ENCODE data around the gene THNSL1. TPM values are rescaled to one million over a fixed set of nuclear protein-coding genes. Genes with fewer than 3 reads are reported as not detected.

Gene THNSL1
- total RNA-seq, 2 experiments from 2014 or later = 5.5 to 8.3 TPM

DNA sequence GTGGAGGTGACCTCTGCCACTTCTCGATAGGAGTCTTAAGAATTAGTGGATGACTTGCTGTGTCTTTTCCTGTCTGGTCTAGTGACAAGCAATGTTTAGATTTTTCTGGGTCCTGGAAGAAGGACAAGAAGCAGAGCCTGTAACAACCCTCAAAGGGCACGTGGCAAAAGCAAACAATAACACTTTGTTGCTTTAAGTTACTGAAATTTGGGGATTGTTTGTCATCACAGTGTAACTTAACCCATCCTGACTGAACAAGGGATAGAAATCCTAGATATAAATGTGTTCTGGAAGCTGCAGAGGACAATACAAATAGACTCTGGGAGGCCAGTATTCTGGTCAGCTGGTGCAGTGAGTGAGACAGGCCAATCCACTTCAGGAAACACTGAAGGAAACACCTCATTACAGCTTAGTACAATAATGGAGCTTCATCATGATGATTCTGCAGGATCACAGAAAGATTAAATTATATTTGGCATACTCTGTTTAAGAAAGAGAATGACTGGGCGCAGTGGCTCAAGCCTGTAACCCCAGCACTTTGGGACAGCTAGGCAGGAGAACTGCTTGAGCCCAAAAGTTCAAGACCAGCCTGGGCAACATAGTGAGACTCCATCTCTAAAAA, 23.8 kb upstream of the THNSL1 start:
- Histone ChIP-seq H3K27ac (ENCODE audit: low read depth, low read length, poor library complexity, severe bottlenecking) (no peak overlapping the region), H3K36me3 (ENCODE audit: insufficient read depth, low read length) (no peaks in the 10 kb centered on the region), H3K4me2 (ENCODE audit: low read length) (no peak overlapping the region), H4K20me1 (ENCODE audit: insufficient read depth, low read length) (no peaks in the 10 kb centered on the region), H3K4me1 (ENCODE audit: insufficient read depth, low read length, poor library complexity, severe bottlenecking) (no peaks in the 10 kb centered on the region), H3K9me3 (ENCODE audit: low read length) (no peaks in the 10 kb centered on the region), H2AFZ (ENCODE audit: low read length) (no peak overlapping the region), H3K4me3 (ENCODE audit: low read depth, low read length, poor library complexity, severe bottlenecking) (no peak overlapping the region), H3K79me2 (ENCODE audit: insufficient read depth, low read depth, low read length) (no peaks in the 10 kb centered on the region), H3K9me2 (ENCODE audit: insufficient read depth, low read length) (no peaks in the 10 kb centered on the region)
- CTCF ChIA-PET (ENCODE audit: unreplicated experiment) = no interaction called here
- DNase-seq (ENCODE audit: low spot score) = no peak
- POLR2A ChIA-PET = interaction anchor here (0.6 kb wide), 1 partner anchor 19 kb away, joined by 3 read pairs; no protein-coding TSS in a partner anchor
- intact Hi-C loops (cut with micrococcal nuclease; ENCODE audit: unreplicated experiment) = no loop called here
- TF ChIP-seq, protein P1, sequence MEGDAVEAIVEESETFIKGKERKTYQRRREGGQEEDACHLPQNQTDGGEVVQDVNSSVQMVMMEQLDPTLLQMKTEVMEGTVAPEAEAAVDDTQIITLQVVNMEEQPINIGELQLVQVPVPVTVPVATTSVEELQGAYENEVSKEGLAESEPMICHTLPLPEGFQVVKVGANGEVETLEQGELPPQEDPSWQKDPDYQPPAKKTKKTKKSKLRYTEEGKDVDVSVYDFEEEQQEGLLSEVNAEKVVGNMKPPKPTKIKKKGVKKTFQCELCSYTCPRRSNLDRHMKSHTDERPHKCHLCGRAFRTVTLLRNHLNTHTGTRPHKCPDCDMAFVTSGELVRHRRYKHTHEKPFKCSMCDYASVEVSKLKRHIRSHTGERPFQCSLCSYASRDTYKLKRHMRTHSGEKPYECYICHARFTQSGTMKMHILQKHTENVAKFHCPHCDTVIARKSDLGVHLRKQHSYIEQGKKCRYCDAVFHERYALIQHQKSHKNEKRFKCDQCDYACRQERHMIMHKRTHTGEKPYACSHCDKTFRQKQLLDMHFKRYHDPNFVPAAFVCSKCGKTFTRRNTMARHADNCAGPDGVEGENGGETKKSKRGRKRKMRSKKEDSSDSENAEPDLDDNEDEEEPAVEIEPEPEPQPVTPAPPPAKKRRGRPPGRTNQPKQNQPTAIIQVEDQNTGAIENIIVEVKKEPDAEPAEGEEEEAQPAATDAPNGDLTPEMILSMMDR (conservative IDR thresholded peaks at IDR 0.05; ENCODE audit: low read length) = no peak
- no peak for TF ChIP-seq EZH2phosphoT487 (IDR thresholded peaks at IDR 0.05; ENCODE audit: borderline replicate concordance, low read depth, low read length)
- no TSS peak for BruUV-seq (replicated peaks)

DNA sequence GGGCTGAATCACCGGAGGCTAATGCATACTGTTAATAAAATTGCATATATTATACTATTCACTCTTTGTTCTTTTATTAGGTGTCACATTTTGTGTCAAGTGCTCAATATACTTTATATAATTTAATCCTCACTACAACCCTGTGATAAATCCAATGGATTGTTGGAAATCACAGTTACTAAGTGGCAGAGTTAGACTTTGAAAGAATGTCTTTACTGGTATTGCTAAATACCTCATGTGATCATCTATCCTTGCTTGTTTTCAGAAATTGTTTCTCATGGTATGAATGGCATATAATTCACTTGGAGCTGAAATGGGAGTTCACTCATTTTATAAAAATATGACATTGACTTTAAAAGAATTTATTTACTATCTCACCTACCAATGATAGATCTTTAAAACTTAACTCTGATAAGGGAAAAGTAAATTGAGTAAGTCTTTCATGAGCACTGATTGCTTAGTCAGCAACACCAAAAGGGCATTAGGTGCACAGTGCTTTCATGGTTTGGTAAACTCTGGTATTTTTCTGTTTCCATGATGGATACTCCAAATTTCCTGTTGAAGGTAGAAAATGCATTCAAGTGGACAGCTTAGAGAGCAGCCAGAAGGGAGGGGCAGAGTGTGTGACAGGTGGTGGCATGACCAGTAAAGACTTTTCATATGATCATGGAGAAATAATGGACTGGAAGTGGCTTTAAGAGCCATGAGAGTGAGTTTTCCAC, 23.0 kb upstream of the THNSL1 start:
- Histone ChIP-seq H3K36me3 (ENCODE audit: insufficient read depth, low read length) (no peaks in the 10 kb centered on the region), H2AFZ (ENCODE audit: low read length) (no peak overlapping the region), H3K9me2 (ENCODE audit: insufficient read depth, low read length) (no peaks in the 10 kb centered on the region), H3K4me3 (ENCODE audit: low read depth, low read length, poor library complexity, severe bottlenecking) (no peak overlapping the region), H3K4me1 (ENCODE audit: insufficient read depth, low read length, poor library complexity, severe bottlenecking) (no peaks in the 10 kb centered on the region), H3K79me2 (ENCODE audit: insufficient read depth, low read depth, low read length) (no peaks in the 10 kb centered on the region), H3K4me2 (ENCODE audit: low read length) (no peak overlapping the region), H3K27ac (ENCODE audit: low read depth, low read length, poor library complexity, severe bottlenecking) (no peak overlapping the region), H3K9me3 (ENCODE audit: low read length) (no peaks in the 10 kb centered on the region), H4K20me1 (ENCODE audit: insufficient read depth, low read length) (no peaks in the 10 kb centered on the region)
- TF ChIP-seq EZH2phosphoT487 (IDR thresholded peaks at IDR 0.05; ENCODE audit: borderline replicate concordance, low read depth, low read length) = no peak
- TF ChIP-seq, protein P1 (conservative IDR thresholded peaks at IDR 0.05; ENCODE audit: low read length) = no peak
- POLR2A ChIA-PET = no interaction called here
- intact Hi-C loops (cut with micrococcal nuclease; ENCODE audit: unreplicated experiment) = no loop called here
- BruUV-seq (replicated peaks) = no TSS peak
- CTCF ChIA-PET (ENCODE audit: unreplicated experiment) = no interaction called here
- no peak for DNase-seq (ENCODE audit: low spot score)

DNA sequence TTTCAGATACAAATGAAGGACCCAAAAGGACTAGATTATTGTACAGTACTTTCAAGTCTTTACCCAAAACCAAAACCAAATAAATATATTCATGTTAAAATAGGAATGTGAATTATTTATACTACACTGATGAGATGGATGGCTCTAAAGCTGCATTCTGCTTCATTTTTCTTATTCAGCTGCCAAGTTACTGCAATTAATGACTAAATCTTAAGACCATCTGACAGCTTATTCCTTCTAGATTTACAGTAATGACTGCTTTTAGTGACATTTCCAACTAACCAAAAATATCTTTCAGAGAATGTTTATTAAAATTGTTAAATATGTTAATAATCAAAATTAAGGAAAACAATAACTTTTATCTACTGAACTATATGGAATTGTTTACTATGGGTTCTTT, 21.3 kb upstream of the THNSL1 start:
- CTCF ChIA-PET (ENCODE audit: unreplicated experiment) = no interaction called here
- Histone ChIP-seq H3K4me3 (ENCODE audit: low read depth, low read length, poor library complexity, severe bottlenecking) (no peak overlapping the region), H4K20me1 (ENCODE audit: insufficient read depth, low read length) (no peaks in the 10 kb centered on the region), H2AFZ (ENCODE audit: low read length) (no peak overlapping the region), H3K27ac (ENCODE audit: low read depth, low read length, poor library complexity, severe bottlenecking) (no peak overlapping the region), H3K36me3 (ENCODE audit: insufficient read depth, low read length) (no peaks in the 10 kb centered on the region), H3K4me2 (ENCODE audit: low read length) (no peak overlapping the region), H3K9me2 (ENCODE audit: insufficient read depth, low read length) (no peaks in the 10 kb centered on the region), H3K79me2 (ENCODE audit: insufficient read depth, low read depth, low read length) (no peaks in the 10 kb centered on the region), H3K4me1 (ENCODE audit: insufficient read depth, low read length, poor library complexity, severe bottlenecking) (no peaks in the 10 kb centered on the region), H3K9me3 (ENCODE audit: low read length) (peaks cover 4% of the 10 kb centered on the region; the same call in 1 of the 2 replicates)
- no peak for DNase-seq (ENCODE audit: low spot score)
- intact Hi-C loops (cut with micrococcal nuclease; ENCODE audit: unreplicated experiment) = no loop called here
- TF ChIP-seq EZH2phosphoT487 (IDR thresholded peaks at IDR 0.05; ENCODE audit: borderline replicate concordance, low read depth, low read length) = no peak
- TF ChIP-seq, protein P1 (conservative IDR thresholded peaks at IDR 0.05; ENCODE audit: low read length) = no peak
- BruUV-seq (replicated peaks) = no TSS peak
- POLR2A ChIA-PET = interaction anchor here (0.5 kb wide), 1 partner anchor 14 kb away, joined by 3 read pairs; no protein-coding TSS in a partner anchor

Measured in OCI-LY7 (cell line).